CD4-positive, alpha-beta T cell treated with Interleukin-10 for 1 hour (primary cell): ENCODE results near the gene GRIK4.

Source experiments
- DNase-seq: peaks from one replicate; pipeline ENCODE4 v3.0.0-alpha.2; 2020

The GRIK4 gene

DNA sequence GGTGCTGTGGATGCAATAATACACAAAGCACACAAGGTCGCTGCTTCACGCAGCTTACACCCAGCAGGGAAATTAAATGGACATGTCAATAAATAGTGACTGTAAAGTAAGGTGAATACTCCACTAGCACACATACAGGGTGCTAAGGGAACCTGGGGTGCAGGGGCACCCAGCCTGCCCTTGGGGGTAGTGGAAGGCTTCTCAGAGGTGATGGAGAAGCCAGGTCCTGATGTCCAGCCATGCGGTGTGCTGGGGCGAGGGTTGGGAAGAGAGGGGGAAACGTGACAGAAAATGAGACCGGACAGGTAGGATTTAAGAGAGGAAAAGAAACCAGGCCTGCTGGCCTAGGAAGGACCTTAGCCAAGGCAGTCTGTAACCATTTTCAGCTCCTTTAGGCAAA is 200.5 kb downstream of the GRIK4 start:
- no peak for DNase-seq

- DNase-seq = no peak
These were observed 201.3 kb downstream of the GRIK4 start for GRCh38 chr11:120712881-120713280.

GRCh38 chr11:120713296-120713695 is 201.7 kb downstream of the GRIK4 start:
- DNase-seq = no peak

DNA sequence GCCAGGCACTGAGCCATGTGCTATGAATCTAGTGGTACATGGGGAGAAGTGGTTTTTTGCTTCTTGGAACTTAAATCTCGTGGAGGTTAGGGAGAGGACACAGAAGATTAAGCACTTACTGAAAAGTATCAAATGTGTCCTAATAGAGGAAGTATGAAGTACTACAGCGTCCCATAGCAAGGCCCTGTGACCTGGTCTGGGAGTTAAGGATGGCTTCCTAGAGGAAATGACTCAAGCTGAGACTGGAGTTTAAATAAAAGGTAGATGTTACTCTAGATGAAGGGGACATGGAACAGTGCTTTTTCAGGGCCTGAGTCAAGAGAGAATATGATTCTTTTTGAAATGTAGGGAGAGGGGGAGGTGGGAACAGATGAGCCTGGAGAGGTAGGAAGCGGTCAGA is 202.9 kb downstream of the GRIK4 start:
- no peak for DNase-seq

DNA sequence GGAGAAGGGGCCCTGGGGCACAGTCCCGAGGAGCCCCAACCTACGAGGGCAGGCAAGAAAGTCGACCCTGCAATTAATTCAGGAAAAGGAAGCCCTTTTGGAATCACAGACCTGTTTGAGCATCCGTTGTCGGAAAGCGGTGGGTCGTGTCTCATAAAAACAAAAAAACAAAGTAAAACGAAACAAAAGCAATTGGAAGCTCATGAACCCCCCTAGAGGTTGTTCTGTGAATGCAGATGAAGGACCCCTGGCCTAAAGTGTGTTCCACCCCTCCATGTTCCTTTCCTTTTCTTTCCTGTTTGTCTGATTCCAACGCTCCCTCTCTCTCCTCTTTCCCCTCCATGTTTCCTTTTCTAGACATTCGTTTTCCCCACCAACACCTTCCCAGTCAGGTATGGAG is 203.7 kb downstream of the GRIK4 start:
- DNase-seq = no peak

DNA sequence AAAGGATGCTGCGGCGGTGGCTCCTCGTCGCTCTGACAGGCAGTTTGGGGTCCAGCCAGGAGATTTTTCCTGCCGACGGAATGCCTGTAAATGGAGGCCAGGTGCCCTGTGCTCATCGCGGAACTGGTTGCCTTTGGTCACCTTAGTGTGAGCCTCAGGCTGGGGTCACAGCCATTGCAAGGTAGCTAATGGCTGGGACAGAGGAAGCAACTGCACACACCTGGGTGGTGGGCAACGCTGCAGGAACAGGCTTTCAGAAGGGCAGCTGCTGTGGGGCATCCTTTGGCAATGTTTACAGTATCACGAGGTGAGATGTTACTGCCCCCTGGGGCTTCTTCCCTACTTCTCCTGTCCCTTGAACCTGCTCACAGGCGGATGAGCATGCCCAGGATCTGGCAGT is 205.5 kb downstream of the GRIK4 start:
- no peak for DNase-seq

GRCh38 chr11:120717623-120718022 is 206.1 kb downstream of the GRIK4 start:
- no peak for DNase-seq

GRCh38 chr11:120718171-120718570 is 206.6 kb downstream of the GRIK4 start:
- DNase-seq = no peak

GRCh38 chr11:120719348-120719747 is 207.8 kb downstream of the GRIK4 start:
- no peak for DNase-seq

DNA sequence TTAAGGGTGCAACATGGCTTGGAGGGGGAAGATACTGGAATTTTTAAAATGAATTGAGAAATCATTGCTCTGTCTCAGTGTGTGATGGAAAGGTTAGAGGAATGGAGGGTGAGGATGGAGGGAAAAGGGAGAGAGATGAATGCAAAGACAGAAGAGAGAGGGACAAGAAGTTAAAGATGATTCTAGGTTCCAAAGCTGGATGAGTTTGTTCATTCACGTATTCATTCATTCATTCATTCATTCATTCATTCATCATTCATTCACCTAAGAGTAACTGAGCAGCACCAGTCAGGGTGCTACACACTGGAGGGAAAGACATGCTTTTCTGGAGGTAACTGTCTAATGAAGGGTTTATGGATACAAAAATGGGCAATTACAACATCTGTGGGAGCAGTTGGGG is 209.2 kb downstream of the GRIK4 start:
- no peak for DNase-seq

DNA sequence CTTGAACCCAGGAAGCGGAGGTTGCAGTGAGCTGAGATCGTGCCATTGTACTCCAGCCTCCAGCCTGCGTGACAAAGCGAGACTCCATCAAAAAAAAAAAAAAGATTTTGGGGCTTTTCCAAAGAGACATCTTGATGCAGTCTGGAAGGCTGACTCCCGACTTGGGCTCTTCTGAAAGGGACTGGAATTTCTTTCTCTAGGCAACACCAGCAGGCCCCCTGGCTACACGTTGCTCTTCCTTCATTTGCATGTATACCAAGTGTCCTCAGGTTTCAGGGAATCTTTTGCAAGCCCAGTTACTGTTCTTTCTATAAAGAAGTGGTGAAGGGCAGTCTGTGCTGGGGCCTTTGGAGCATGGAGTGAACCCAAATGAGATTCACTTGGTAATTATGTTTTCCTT is 211.0 kb downstream of the GRIK4 start:
- no peak for DNase-seq

DNA sequence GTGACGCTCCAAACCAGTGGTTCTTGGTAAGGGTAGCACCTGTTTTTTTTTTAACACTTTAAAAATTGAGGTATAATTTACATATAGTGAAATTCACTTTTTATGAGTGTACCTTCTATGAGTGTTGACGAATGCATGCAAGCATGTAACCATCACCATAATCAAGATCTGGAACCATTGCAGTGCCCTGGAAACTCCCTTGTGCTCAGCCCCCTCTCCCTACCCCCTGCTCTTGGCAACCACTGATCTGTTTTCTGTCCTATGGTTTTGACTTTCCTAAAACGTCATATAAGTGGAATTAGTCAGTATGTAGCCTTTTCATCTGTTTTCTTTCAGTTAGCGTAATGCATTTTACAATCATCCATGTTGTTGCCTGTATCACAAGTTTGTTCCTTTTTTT is 212.2 kb downstream of the GRIK4 start:
- no peak for DNase-seq

DNA sequence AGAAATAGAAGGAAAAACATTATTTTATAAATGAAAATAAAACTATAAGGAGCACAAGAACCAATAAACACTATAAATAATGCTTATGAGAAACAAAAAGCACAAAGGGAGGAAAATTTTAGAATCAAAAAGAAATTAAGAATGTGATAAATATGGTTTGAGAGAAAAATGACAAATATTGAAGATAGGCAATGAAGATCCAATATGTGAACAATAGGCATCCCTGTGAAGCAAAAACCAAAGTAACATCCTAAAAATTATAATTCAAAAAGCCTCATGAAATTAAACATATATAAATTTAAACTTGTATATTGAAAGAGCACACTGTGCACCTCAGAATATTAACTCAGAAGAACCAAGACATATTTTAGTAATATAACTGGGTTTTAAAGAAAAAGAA is 216.2 kb downstream of the GRIK4 start:
- no peak for DNase-seq

DNA sequence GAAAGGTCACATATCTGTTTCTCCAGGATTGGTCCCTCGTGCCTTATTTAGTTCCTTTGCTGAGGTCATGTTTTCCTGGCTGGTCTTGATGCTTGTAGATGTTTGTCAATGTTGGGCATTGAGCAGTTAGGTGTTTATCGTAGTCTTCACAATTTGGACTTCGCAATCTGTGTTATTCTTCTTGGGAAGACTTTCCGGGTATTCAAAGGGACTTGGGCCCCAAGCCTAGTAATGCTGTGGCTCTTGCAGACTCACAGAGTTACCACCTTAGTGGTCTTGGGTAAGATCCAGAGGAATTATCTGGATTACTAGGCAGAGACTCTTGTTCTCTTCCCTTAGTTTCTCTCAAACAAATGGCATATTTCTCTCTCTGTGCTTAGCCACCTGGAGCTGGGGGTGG is 223.5 kb downstream of the GRIK4 start:
- no peak for DNase-seq

- DNase-seq = no peak
These were observed 227.0 kb downstream of the GRIK4 start for GRCh38 chr11:120738516-120739046.

GRCh38 chr11:120739780-120740179 is 228.2 kb downstream of the GRIK4 start:
- no peak for DNase-seq

GRCh38 chr11:120740380-120740779 is 228.8 kb downstream of the GRIK4 start:
- DNase-seq = no peak

GRCh38 chr11:120744016-120744994 is 232.8 kb downstream of the GRIK4 start:
- no peak for DNase-seq

GRCh38 chr11:120746376-120746775 is 234.8 kb downstream of the GRIK4 start:
- DNase-seq = no peak

GRCh38 chr11:120746836-120747609 is 235.5 kb downstream of the GRIK4 start:
- DNase-seq = no peak

DNA sequence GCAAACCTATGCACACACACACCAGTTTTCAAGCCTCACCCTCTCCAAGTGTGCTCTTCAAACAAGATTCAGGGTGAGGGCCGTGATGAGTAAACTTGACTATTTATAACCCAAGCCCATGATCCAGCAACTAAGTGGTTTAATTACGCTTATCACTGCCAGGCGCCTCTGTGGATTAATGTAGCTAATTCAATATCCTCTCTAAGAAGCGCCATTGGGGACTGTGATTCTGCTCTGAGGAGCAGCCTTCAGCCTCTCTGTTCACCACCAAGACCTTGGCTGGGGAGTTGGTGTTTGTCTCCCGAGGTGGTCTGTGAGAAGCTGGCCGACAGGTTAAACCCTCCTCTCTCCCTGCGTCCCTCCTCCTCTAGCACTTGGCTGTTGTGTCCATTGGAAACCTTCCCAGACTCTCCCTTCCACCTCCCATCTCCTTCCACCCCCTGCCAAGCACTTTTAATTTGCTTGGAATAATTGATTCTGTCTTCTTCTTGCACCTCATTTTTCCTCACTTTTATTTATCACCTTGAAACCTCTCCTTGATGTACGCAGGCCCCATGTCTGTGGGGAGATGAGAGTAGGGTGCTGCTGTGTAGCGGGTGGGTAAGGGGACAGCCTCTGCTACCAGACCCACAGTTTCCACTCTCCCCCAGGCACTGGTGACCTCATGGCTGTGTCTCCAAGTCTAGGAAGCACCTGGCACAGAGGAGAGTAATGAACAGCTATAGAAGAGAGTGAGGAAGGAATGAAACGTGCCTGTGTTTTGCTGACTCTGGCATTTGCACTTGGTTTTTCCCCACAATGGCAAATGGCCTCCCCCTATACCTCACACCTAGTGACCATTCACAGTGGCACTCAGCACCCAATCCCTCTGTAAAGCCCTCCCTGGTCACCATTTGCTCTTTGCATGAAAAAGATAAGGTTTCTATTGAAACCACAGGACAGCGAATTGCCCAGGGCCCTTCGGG is 236.6 kb downstream of the GRIK4 start:
- DNase-seq = no peak

DNA sequence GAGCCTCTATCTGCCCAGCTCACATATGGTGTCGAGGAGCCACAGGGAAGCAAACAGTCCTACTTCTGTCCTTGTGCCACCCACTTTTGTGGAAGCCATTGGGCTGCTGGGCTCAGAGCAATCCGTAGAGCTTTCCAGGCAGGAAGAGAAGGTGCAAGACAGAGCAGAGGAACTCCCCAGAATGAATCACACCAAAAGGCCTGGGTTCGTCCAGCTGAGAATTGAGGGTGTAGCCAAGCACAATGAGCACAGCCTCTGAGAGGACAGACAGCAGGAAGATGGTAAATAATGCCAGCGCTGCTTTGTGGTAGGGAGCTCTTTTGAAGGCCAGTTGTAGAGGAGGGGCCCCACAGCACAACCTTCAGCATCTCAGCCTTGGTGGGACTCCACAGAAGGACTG is 237.8 kb downstream of the GRIK4 start:
- no peak for DNase-seq
